Skin epidermis (tissue), 12 donors: ENCODE data around the gene BCR.
"Not testable (repeated sequence)": the region's sequence is repeated elsewhere in the genome, so short reads cannot be mapped to it uniquely, and the experiment has no call there.

Experiments used
- H3K27ac ChIP-seq, 21 experiments: fragments of 200-600 bp; sonication (generic) in 11 of 21; one replicate each; pipeline ENCODE4 v1.5.0; 2020; ENCODE audit warnings: mild to moderate bottlenecking in 3 of 21, inconsistent platforms in 2 of 21, moderate library complexity in 2 of 21
- H3K4me3 ChIP-seq, 7 experiments: fragments of 200-600 bp; sonication (generic) in 2 of 7; one replicate each; pipeline ENCODE4 v1.5.0; 2020; ENCODE audit warnings: inconsistent platforms in 2 of 7, mild to moderate bottlenecking in 2 of 7, moderate library complexity in 1 of 7

Gene BCR

DNA sequence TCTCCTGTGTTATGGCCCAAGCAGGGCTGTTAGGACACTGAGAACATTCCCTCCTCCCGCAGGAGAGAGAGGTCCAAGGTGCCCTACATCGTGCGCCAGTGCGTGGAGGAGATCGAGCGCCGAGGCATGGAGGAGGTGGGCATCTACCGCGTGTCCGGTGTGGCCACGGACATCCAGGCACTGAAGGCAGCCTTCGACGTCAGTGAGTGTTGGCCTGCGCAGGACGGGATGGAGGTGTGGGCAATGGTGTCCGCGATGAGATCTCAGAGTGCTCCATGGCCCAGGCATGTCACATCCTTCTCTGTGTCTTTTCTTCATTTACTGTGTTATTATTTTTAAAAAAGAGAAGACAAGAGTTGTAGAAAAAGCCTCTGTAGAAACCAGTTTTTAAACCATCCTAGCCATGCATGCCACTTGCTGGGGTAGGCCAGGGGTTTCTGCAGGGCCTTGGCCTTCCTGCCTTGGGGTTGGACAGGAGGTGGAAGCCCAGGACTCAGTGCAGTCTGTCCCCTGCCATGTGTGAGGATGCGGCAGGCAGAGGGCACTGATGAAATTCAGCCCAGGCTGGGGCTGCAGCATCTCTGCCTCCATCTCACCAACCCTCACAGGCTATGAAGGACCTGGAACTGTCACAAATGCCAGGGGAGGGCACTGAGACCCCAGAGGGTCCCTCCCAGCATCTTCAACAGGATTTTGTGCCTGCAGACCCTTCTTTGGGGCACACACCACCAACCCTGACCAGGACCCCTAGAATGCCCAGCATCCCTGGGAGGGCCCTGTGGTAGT lies 131.5 kb downstream of the BCR start:
- not testable (repeated sequence) for H3K4me3 ChIP-seq, H3K27ac ChIP-seq

DNA sequence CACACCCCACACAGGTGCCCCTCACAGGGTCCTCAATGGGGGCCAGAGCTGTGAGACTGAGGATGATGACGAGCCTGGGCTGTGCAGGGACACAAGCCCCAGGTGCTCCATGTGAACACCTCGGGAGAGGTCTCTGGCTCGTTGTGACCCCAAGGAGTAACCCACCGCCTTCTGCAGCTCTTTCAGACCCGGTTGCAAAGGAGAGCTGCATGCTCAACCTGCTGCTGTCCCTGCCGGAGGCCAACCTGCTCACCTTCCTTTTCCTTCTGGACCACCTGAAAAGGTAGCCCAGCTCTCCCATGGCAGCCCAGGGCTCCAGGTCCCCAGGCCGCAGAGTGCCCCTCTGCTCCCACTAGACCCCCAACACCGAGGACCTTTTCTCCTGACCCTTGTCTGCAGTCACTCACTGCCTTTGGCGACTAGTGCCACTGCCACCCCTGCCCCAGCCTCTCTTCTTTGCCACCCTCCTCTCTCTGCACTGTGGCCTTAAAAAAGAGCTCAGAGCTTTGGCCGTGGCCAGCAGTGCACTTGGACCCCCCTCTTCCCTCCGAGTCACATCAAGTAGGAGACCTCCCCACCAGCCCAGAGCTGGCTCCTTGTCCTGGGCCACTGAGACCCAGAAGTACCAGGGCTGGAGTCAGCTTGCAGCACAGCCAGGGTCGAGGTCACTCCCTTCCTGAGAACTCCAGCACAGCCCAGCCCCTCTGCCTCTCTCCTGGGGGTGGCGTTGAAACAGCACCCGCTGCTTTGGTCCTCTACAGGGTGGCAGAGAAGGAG lies 133.7 kb downstream of the BCR start:
- Histone ChIP-seq H3K27ac (no peak overlapping the region), H3K4me3 (no peak overlapping the region)

DNA sequence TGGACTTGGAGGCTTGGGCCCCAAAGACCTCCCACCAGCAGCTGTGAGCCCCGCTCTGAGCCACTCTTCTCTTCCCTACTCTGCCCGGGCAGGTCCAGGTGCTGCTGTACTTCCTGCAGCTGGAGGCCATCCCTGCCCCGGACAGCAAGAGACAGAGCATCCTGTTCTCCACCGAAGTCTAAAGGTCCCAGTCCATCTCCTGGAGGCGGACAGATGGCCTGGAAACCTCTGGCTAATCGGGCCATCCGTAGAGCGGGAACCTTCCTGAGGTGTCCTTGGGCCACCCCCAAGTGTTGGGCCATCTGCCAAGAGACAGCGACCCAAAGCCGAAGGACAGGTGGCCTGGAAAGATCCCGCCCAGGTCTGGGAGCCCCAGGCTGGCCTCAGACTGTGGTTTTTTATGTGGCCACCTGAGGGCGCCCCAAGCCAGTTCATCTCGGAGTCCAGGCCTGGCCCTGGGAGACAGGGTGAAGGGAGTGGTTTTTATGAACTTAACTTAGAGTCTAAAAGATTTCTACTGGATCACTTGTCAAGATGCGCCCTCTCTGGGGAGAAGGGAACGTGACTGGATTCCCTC lies 135.1 kb downstream of the BCR start:
- H3K4me3 ChIP-seq = no peak overlapping the region
- peak overlapping the region in 1 of 21 experiments; percentile 9 for H3K27ac ChIP-seq

DNA sequence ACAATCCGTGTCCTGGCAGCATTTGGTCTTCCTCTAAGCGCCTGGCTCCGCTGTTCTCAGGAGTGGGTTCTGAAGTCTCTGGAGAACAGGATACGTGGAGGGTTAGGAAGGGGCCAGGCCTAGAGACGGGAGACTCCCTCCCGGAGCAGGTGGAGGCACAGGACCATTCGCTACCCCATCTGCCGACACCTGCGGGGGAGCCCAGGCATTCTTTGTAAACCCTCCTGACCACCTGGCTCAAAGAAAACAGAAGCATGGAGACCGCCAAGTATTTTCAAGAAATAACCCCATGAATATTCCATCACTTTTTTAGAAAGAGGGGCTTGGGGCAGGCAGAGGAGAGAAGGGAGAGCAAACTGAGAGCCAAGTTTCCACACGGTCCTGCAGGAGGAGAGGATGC lies 136.3 kb downstream of the BCR start:
- H3K27ac ChIP-seq, H3K4me3 ChIP-seq: not testable (repeated sequence)

DNA sequence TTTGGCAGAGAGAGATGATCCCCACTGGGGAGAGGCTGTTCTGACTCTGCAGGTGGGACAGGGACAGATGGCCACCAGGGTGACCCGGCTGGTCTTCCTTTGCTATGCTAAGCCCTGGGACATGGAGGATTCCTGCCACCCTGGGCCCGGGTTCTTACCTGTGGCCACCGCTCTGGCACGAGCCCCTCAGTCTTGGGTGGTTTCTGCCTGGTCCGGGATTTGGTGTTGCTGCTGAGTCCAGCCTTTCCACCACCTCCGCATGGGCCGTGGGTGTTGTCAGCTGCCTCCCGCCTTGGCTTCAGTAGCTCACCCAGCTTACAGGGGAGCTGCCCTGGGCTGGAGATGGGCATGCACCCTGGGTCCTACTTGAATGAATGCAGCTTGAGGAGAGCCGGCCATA lies 138.0 kb downstream of the BCR start:
- H3K4me3 ChIP-seq, H3K27ac ChIP-seq: not testable (repeated sequence)

DNA sequence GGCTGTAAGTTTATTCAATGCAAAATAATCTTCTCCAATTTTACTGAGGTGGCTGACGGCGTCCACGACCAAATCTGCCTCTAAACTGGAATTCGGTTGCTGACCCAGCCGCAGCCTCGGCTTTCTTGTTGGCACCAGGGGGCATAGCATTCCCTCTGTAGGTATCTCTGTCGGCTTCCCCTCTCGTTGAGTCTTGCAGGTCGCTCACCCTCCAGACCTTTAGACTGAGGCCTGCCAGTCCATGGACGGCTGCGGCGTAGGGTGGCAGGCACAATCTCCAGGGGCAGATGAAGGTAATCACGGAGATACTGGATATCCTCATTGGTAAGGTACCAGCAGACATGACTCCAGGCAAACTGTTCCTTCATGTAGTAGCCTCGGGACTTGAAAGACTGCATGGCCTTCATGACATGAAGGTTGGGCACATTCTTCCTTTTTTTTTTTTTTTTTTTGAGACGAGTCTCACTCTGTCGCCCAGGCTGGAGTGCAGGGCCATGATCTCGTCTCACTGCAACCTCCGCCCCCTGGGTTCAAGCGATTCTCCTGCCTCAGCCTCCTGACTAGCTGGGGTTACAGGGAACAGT lies 142.3 kb downstream of the BCR start:
- H3K4me3 ChIP-seq, H3K27ac ChIP-seq: not testable (repeated sequence)

DNA sequence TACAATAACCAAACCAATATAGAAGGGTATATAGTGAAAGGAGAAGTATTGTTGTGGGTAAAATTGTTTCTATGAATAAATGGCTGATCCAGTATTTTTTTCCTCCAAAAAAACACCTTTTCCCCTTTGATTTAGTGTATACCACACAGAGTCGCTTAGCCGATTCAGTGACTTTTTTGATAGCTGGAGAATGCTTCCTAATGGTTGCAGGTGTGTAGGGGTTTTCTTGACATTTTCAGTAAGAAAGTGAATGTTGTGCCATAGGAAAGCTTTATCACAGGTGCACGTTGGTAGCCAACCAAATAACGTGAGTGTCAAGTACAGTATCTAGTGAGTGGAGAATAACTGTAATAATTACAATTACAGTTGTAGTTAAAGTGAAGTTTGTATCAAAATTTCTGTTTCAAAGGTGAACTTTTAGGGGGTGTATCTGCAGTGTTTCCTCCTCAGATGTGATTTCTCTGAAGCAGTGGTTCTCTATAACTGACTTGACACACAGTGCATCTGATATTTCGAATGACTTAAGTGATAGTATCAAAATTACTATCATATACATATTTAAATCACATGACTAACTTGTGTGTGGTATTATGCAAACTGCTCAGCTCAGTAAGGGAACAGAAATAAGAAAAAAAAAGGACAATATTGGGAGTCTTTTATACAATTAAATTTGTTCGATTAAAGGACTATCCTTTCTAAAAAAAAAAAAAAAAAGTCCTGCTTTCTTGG lies 143.8 kb downstream of the BCR start:
- not testable (repeated sequence) for H3K27ac ChIP-seq, H3K4me3 ChIP-seq

DNA sequence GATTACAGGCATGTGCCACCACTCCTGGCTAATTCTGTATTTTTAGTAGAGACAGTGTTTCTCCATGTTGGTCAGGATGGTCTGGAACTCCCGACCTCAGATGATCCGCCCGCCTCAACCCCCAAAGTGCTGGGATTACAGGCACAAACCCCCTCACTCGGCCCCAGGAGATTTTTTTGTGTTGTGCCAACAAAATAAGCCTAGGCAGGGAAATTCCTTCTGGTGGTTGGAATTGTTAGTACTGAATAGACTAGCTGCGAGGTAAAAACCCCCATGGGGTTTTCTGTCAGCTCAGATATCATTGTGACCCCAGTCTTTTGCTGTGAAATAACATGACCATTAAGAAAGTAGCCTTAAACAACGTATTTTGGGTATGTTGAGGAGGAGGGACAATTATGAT lies 144.9 kb downstream of the BCR start:
- H3K4me3 ChIP-seq = no peak overlapping the region
- H3K27ac ChIP-seq = no peak overlapping the region

DNA sequence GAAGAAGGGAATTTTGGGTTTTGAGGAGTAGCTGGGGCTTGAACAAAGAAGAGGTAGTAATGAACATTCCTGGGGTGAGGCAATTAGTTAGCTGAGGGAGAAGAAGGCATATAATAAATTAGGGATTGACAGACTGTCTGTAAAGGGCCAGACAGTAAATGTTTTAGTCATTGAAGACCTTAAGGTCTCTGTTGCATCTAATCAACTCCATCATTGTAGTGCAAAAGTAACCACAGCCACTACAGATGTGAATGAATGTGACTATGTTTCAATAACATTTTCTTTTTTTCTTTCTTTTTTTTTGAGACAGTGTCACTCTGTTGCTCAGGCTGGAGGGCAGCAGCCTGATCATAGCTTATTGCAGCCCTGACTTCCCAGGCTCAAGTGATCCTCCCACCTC lies 153.5 kb downstream of the BCR start:
- H3K27ac ChIP-seq = not testable (repeated sequence)

DNA sequence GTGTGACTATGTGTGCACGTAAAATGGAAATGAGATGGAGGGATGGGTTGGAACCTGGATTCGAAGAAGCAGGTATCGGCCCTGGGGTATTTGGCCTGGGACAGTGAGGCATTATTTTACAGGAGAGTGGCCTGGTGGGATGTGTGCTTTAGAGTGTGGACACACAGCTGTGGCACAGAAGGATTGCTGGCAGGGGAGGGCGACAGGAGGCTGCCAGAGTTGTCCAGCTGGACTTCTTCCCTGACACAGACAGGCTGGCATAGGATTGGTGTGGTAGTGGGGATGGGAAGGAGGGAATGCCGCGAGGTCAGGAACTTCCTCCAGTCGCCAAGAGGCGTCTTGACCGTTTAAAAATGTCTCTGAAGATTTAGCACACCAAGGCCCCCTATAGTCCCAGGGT lies 157.4 kb downstream of the BCR start:
- not testable (repeated sequence) for H3K4me3 ChIP-seq, H3K27ac ChIP-seq

More for the DNA sequence above, 153.5 kb downstream of the BCR start:
- H3K4me3 ChIP-seq = not testable (repeated sequence)

DNA sequence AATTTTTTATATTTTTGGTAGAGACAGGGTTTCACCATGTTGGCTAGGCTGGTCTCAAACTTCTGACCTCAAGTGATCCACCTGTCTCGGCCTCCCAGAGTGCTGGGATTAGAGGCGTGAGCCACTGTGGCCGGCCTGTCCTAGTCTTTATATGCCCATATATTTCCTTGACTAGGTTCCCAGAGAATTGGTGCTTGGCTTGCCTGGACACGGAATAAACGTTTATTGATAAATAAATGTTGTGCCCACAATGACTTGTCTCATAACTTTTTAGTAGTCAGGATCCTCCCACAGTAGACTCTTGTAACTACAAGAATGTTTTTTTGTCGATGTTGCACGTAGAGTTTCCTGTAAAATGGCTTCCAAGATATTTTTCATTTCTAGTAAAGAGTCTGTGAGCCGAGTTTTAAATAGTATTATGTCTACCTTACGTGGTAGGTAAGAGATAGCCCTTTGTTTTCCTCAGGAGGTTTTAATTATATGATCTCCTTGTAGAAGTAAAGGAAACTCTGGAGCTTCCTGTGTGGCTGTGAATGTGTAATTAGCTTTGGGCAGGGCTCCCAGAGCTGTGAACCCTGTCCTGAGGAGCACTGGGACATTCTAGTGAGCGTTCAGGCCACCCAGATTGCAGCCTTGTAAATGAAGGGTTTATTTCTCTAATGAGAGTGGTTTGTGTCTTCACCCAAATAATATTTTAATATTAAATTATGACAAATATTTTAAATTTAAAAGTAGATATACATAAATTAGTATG lies 161.8 kb downstream of the BCR start:
- not testable (repeated sequence) for H3K27ac ChIP-seq

DNA sequence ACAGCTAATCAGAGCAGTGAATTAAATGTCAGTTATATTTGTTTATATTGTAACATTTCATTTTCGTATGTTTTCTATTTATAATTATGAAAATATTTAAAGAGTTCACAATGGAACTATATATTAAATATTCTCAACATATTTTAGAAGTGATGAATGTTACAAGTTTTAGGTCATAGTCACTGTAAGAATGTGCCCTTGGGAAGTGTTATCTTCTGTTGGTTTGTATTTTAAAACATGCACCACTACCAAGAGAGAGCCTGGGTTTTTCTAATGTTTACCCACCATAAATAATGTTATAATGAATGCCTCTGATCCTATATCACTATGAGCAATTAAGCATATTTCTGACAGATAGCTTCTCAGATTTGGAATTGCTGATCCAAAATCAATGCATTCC lies 171.0 kb downstream of the BCR start:
- H3K27ac ChIP-seq = no peak overlapping the region
- no peak overlapping the region for H3K4me3 ChIP-seq

More for the DNA sequence above, 161.8 kb downstream of the BCR start:
- H3K4me3 ChIP-seq = not testable (repeated sequence)

DNA sequence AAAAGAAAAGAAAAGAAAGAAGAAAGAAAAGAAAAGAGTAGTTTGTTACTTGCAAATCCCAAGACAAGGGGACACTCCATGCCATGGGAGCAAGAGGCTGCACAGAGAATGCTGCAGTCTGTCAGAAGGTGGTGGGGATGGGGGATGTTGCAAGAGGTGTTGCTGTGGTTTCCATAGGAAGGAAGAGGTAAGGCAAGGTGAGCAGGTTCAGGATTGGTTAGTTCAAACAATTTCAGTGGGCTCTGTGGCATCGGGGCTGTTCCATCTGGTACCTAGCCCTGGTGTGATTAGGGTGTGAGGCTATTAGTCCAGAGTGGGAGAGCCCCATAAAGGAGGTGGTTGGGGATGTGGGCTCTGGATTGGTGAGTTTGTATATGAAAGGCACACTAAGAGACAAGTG lies 172.7 kb downstream of the BCR start:
- Histone ChIP-seq H3K27ac (no peak overlapping the region), H3K4me3 (no peak overlapping the region)

DNA sequence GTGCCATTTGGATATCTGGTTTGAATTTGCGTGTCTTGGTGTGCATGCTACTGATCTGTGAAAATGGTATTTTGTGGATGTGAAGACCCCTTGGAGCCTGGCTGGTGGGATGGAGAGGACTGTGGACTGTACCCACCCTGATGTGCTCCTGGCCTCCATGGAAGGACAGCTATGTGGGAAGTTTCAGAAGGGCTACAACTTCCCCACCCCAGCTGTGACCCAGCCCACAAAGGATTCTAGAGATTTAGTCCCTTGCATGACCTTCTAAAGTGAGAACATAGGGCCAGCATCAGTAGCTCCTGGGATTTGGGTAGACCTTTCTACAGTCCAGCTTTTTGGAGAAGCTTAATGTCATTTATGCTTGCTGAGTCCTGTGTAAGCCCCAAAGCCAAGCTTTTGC lies 173.4 kb downstream of the BCR start:
- H3K4me3 ChIP-seq = no peak overlapping the region
- H3K27ac ChIP-seq = no peak overlapping the region

DNA sequence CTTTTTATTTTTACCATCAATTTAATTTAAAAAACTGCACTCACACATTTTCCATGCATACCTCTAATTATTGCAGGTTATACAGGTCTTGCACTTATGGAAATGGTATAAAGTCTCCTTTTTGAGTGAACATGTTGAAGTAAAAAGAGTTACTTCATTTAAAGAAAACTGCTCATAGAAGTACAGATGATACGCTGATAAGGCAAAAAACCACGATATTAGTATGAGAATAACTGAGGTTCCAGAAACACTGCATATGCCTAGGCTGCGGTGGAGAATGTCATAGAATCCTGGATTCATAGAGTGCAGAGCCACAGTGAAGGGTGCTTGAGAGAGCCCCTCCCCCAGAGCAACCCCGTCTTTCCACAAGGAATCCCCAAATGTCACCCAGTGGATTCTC lies 175.8 kb downstream of the BCR start:
- Histone ChIP-seq H3K27ac (no peak overlapping the region), H3K4me3 (no peak overlapping the region)

DNA sequence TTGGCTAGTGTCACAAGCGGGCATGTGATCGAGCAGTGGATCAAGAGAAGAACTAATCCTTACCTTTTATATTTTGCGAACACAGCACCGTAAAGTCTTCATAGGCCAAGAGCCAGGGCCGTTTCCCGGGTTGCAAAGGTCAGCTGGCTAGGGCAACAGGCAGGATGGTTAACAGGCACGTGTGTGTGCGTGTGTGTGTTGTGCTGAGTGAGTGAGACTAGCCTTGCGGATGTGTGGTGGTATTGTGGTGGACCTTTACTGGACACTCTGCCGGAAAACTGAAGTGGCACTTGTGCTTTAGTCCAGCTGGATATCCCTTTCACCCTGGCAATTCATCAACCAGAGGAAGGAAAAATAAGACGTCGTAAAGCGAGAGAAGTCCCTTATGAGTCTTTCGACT lies 176.7 kb downstream of the BCR start:
- Histone ChIP-seq H3K4me3 (no peak overlapping the region), H3K27ac (no peak overlapping the region)

DNA sequence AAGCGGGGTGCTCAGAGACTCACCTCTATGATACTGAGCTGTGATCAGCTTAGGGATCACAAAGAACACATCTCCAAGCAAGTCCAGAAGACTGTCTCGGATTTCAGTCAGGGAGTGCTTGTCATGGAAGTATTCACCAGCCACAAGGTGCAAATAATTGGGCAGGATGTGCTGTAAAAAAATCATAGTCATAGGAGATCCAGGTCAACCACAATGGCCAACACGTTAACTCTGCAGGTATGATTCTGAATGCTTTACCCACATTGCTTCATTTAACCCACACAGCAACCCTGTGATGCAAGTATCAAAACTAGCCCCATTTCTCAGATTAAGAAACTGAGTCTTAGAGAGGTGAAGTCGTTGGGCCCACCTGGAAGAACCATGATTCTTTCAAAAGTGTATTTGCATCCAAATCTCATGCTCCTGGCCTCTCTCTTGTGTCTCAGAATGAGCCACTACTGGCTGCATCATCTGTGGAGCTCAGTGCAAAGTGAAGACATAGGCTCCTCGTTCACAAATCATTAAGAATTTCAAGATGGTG lies 179.3 kb downstream of the BCR start:
- Histone ChIP-seq H3K4me3 (no peak overlapping the region), H3K27ac (no peak overlapping the region)

DNA sequence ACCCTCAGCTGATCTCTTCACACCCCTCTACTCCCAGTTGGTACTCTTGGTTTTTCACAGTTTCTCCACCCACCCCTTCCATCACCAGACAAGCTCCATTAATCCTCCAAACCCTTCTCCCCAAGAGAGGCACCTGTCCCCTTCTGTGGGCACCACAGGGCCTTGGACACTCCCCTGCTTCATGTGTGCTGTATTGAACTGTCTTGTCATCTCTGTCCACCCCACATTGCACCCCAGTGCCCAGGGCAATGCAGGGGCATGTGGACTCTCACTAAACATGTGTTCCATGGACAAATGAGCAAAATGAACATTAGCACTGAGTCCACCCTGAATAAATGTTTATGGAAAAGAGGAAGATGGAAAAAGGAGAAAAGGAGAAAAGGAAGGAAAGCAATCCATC lies 181.4 kb downstream of the BCR start:
- Histone ChIP-seq H3K27ac (no peak overlapping the region), H3K4me3 (no peak overlapping the region)

DNA sequence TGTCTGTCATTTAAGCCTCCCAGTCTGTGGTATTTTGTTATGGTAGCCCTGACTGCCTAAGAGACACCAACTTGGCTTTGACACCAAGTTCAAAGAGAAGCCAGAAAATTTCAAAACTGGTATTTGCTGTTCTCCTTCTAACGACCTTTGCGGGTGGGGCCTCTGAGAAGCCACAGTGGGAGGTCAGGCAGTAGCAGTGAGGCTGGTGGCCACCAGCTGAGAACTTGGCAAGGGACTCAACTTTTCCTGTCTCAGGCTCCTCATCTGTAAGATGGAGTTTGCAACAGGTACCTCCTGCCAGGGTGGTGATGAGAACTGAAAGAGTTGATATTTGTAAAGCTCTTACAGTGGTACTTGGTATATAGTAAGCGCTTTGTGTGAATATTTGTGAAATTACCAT lies 183.4 kb downstream of the BCR start:
- H3K27ac ChIP-seq = no peak overlapping the region

More for the DNA sequence above, 183.4 kb downstream of the BCR start:
- H3K4me3 ChIP-seq = no peak overlapping the region
